Stimulated activated CD8-positive, alpha-beta memory T cell treated with anti-CD3 and anti-CD28 coated beads, Interleukin-15, amount 100 ng/mL, for 4 hours (primary cell): ENCODE measurements around the gene CRTC1.

Experiments
- DNase-seq, 2 donors: peaks; one replicate each; pipeline ENCODE4 v3.0.0-alpha.2; 2020; ENCODE audit warnings: low read depth in 2 of 2

The CRTC1 gene

GRCh38 chr19:18745012-18745735 lies 61.7 kb downstream of the CRTC1 start:
- no peak for DNase-seq

GRCh38 chr19:18745931-18746330 lies 62.5 kb downstream of the CRTC1 start:
- no peak for DNase-seq

GRCh38 chr19:18746401-18747325 lies 63.2 kb downstream of the CRTC1 start:
- no peak for DNase-seq

GRCh38 chr19:18749362-18750231 lies 66.1 kb downstream of the CRTC1 start:
- no peak for DNase-seq

GRCh38 chr19:18750295-18750970 lies 67.0 kb downstream of the CRTC1 start:
- DNase-seq: no peak

GRCh38 chr19:18751571-18751970 lies 68.1 kb downstream of the CRTC1 start:
- no peak for DNase-seq

GRCh38 chr19:18754501-18754900 lies 71.0 kb downstream of the CRTC1 start:
- DNase-seq: no peak

GRCh38 chr19:18756896-18757295 lies 73.4 kb downstream of the CRTC1 start:
- no peak for DNase-seq

GRCh38 chr19:18759304-18759994 lies 76.0 kb downstream of the CRTC1 start:
- no peak for DNase-seq

GRCh38 chr19:18759995-18760426 lies 76.5 kb downstream of the CRTC1 start:
- DNase-seq: no peak

GRCh38 chr19:18760440-18761383 lies 77.2 kb downstream of the CRTC1 start:
- DNase-seq: no peak

- no peak for DNase-seq
Measured at GRCh38 chr19:18761531-18762110, 78.1 kb downstream of the CRTC1 start.

- no peak for DNase-seq
Measured at GRCh38 chr19:18762125-18763023, 78.9 kb downstream of the CRTC1 start.

GRCh38 chr19:18763674-18764590 lies 80.5 kb downstream of the CRTC1 start:
- no peak for DNase-seq

GRCh38 chr19:18764591-18765051 lies 81.1 kb downstream of the CRTC1 start:
- no peak for DNase-seq

- no peak for DNase-seq
Measured at GRCh38 chr19:18765224-18765623, 81.7 kb downstream of the CRTC1 start.
